OCI-LY7 (cell line): Measurements from ENCODE around the gene TOP3A. TPM values are rescaled to one million over a fixed set of nuclear protein-coding genes. Genes with fewer than 3 reads are reported as not detected.

Source experiments
- BruUV-seq: library from RNA; stranded (reverse); fragments of 400-500 nt; replicated peaks from 2 replicates; lab custom pipeline; 2021; lab: Mats Ljungman, UMichigan
- CTCF ChIA-PET: fragments of 300-600 bp; sonication (Branson Sonifier 250); formaldehyde crosslinking; loops from one replicate; lab custom pipeline; 2022; ENCODE audit warnings: antibody characterized with exemption; ENCODE audit not compliant: unreplicated experiment; lab: Charles Lee
- POLR2A ChIA-PET: fragments of 300-600 bp; sonication (Branson Sonifier 250); formaldehyde crosslinking; loops from one replicate; lab custom pipeline; 2022; ENCODE audit warnings: antibody characterized with exemption; lab: Charles Lee
- DNase-seq: peaks from one replicate; pipeline ENCODE4 v3.0.0-alpha.2; 2015; ENCODE audit warnings: low spot score
- H2AFZ ChIP-seq: fragments of 200-600 bp; sonication (generic), shearing (Covaris generic); 2 replicates; pipeline ENCODE4 v1.6.1; 2014; ENCODE audit warnings: mild to moderate bottlenecking, antibody characterized with exemption, low read length, moderate library complexity
- H3K27ac ChIP-seq: fragments of 200-600 bp; sonication (generic); 2 replicates; pipeline ENCODE4 v1.5.1; 2014; ENCODE audit warnings: mixed run types, low read depth, mild to moderate bottlenecking, moderate library complexity, low read length, inconsistent platforms; ENCODE audit not compliant: poor library complexity, severe bottlenecking
- H3K36me3 ChIP-seq: fragments of 200-600 bp; sonication (generic); 2 replicates; pipeline ENCODE4 v1.6.1; 2014; ENCODE audit warnings: mild to moderate bottlenecking, antibody characterized with exemption, low read length, moderate library complexity, mixed read lengths; ENCODE audit not compliant: insufficient read depth
- H3K4me1 ChIP-seq: fragments of 200-600 bp; sonication (generic); 2 replicates; pipeline ENCODE4 v1.5.1; 2014; ENCODE audit warnings: mild to moderate bottlenecking, low read length; ENCODE audit not compliant: insufficient read depth, poor library complexity, severe bottlenecking
- H3K4me2 ChIP-seq: fragments of 200-600 bp; sonication (generic); 2 replicates; pipeline ENCODE4 v1.6.1; 2014; ENCODE audit warnings: mild to moderate bottlenecking, low read length
- H3K4me3 ChIP-seq: fragments of 200-600 bp; sonication (generic); 2 replicates; pipeline ENCODE4 v1.5.1; 2014; ENCODE audit warnings: mild to moderate bottlenecking, low read depth, low read length; ENCODE audit not compliant: poor library complexity, severe bottlenecking
- H3K79me2 ChIP-seq: fragments of 200-600 bp; sonication (generic); 2 replicates; pipeline ENCODE4 v1.6.1; 2016; ENCODE audit warnings: low read depth, mild to moderate bottlenecking, low read length, moderate library complexity, mixed read lengths; ENCODE audit not compliant: insufficient read depth
- H3K9me2 ChIP-seq: fragments of 200-600 bp; sonication (generic); 2 replicates; pipeline ENCODE4 v1.6.1; 2016; ENCODE audit warnings: mild to moderate bottlenecking, low read length, mixed read lengths; ENCODE audit not compliant: insufficient read depth
- H3K9me3 ChIP-seq: fragments of 200-600 bp; sonication (generic); 2 replicates; pipeline ENCODE4 v1.6.1; 2014; ENCODE audit warnings: mild to moderate bottlenecking, mixed run types, low read length, mixed read lengths
- H4K20me1 ChIP-seq: fragments of 200-600 bp; sonication (generic); 2 replicates; pipeline ENCODE4 v1.6.1; 2014; ENCODE audit warnings: mild to moderate bottlenecking, antibody characterized with exemption, low read length, moderate library complexity, mixed read lengths; ENCODE audit not compliant: insufficient read depth
- CTCF ChIP-seq: fragments of 200-600 bp; sonication (generic); conservative IDR thresholded peaks from 2 replicates; pipeline ENCODE4 v1.5.1; 2014; ENCODE audit warnings: mild to moderate bottlenecking, antibody characterized with exemption, low read length, moderate library complexity, mixed read lengths
- EZH2phosphoT487 ChIP-seq: fragments of 200-600 bp; sonication (generic); IDR thresholded peaks from 2 replicates; pipeline ENCODE4 v1.6.1; 2018; ENCODE audit warnings: low read depth, borderline replicate concordance, mild to moderate bottlenecking, mixed run types, antibody characterized with exemption, low read length, moderate library complexity, mixed read lengths
- intact Hi-C: fragments of 100-400 bp; cut with micrococcal nuclease; formaldehyde crosslinking; loops from one replicate; pipeline ENCODE4 v1.10.0; 2022; ENCODE audit not compliant: unreplicated experiment
- total RNA-seq, 2 experiments: library from RNA; depleted of rRNA in 1 of 2; stranded (reverse); fragments of >200 nt in 1 of 2; shearing (Covaris generic) in 1 of 2; gene quantifications; 2 replicates each; pipeline ENCODE4 v1.2.3, GENCODE V29; 2014 to 2022

Gene TOP3A
- total RNA-seq, 2 experiments from 2014 or later: 48.3 to 64.4 TPM

GRCh38 chr17:18257268-18257981 is 57.4 kb downstream of the TOP3A start:
- POLR2A ChIA-PET: interaction anchor here (0.6 kb wide), 1 partner anchor 81 kb away, joined by 4 read pairs; no protein-coding TSS in a partner anchor
- no peak for DNase-seq
- H3K79me2 ChIP-seq: peaks cover 15% of the 10 kb centered on the region; the same call in 1 of the 2 replicates

GRCh38 chr17:18256776-18257175 is 58.0 kb downstream of the TOP3A start:
- no peaks in the 10 kb centered on the region for H3K9me2 ChIP-seq
- H3K4me1 ChIP-seq: peaks cover 32% of the 10 kb centered on the region
- ChIA-PET CTCF (no interaction called here), POLR2A (interaction anchor here (0.6 kb wide), 1 partner anchor 80 kb away, joined by 4 read pairs; no protein-coding TSS in a partner anchor)
- H3K9me3 ChIP-seq: no peaks in the 10 kb centered on the region
- H4K20me1 ChIP-seq: no peaks in the 10 kb centered on the region
- H3K4me3 ChIP-seq: peak overlapping the region; percentile 89
- no peak overlapping the region for H3K27ac ChIP-seq
- TF ChIP-seq EZH2phosphoT487 (no peak), CTCF (no peak)
- BruUV-seq: no TSS peak
- H2AFZ ChIP-seq: no peak overlapping the region
- intact Hi-C loops: loop anchor here (5.0 kb wide), 1 partner anchor 106 kb away; the partner anchor contains the start of gene SHMT1
- peaks cover 43% of the 10 kb centered on the region for H3K36me3 ChIP-seq
- peak overlapping the region; percentile 64 for H3K4me2 ChIP-seq
- H3K79me2 ChIP-seq: peaks cover 15% of the 10 kb centered on the region; the same call in 1 of the 2 replicates
- DNase-seq: no peak

More at GRCh38 chr17:18257268-18257981, 57.4 kb downstream of the TOP3A start:
- intact Hi-C loops: loop anchor here (5.0 kb wide), 1 partner anchor 105 kb away; the partner anchor contains the start of gene SHMT1
- H2AFZ ChIP-seq: no peak overlapping the region
- CTCF ChIA-PET: no interaction called here
- peaks cover 33% of the 10 kb centered on the region for H3K4me1 ChIP-seq
- H3K36me3 ChIP-seq: peaks cover 38% of the 10 kb centered on the region
- peak overlapping the region; percentile 89 for H3K4me3 ChIP-seq
- H3K9me3 ChIP-seq: no peaks in the 10 kb centered on the region
- H3K4me2 ChIP-seq: peak overlapping the region; percentile 64
- no peaks in the 10 kb centered on the region for H4K20me1 ChIP-seq
- H3K27ac ChIP-seq: peak overlapping the region; percentile 49
- no peaks in the 10 kb centered on the region for H3K9me2 ChIP-seq
- BruUV-seq: no TSS peak
- TF ChIP-seq EZH2phosphoT487 (no peak), CTCF (no peak)

- CTCF ChIA-PET: no interaction called here
- H3K27ac ChIP-seq: no peak overlapping the region
- no peak overlapping the region for H3K4me2 ChIP-seq
- H3K9me2 ChIP-seq: no peaks in the 10 kb centered on the region
- no peaks in the 10 kb centered on the region for H4K20me1 ChIP-seq
- peaks cover 47% of the 10 kb centered on the region for H3K36me3 ChIP-seq
- no peak overlapping the region for H3K4me3 ChIP-seq
- no peak for TF ChIP-seq EZH2phosphoT487
- TF ChIP-seq CTCF: no peak
- no peak overlapping the region for H2AFZ ChIP-seq
- H3K79me2 ChIP-seq: peaks cover 15% of the 10 kb centered on the region; the same call in 1 of the 2 replicates
- intact Hi-C loops: loop anchor here (5.0 kb wide), 1 partner anchor 106 kb away; the partner anchor contains the start of gene SHMT1
- POLR2A ChIA-PET: no interaction called here
- H3K9me3 ChIP-seq: no peaks in the 10 kb centered on the region
- no TSS peak for BruUV-seq
- H3K4me1 ChIP-seq: peaks cover 28% of the 10 kb centered on the region
- DNase-seq: no peak
Measured at GRCh38 chr17:18256351-18256750, 58.4 kb downstream of the TOP3A start.
